Right lobe of liver (tissue), 6 donors: ENCODE measurements around the gene POLR1H. TPM values are rescaled to one million over a fixed set of nuclear protein-coding genes. Genes with fewer than 3 reads are reported as not detected.
A peak's percentile ranks its signal among the peaks of the same experiment; 100 is the strongest.

Experiments
- ATAC-seq, 4 donors: fragments of 200-7000 bp; cut with Tn5 transposase; one replicate each; pipeline ENCODE4 v1.9.1; 2020; ENCODE audit warnings: mild to moderate bottlenecking in 4 of 4, moderate library complexity in 4 of 4
- DNase-seq, 3 donors: peaks; one replicate each; pipeline ENCODE4 v3.0.0-alpha.2; 2020
- H3K27ac ChIP-seq, 3 donors: fragments of 200-600 bp; one replicate each; pipeline ENCODE4 v1.8.0; 2022
- H3K27me3 ChIP-seq, 2 donors: fragments of 200-600 bp; one replicate each; pipeline ENCODE4 v1.8.0; 2022
- H3K36me3 ChIP-seq, 4 donors: fragments of 200-600 bp; sonication (generic) in 1 of 4; one replicate each; pipeline versions ENCODE4 v1.5.1 to v1.8.0; 2017 to 2022; ENCODE audit warnings: control low read depth in 1 of 4
- H3K4me1 ChIP-seq, 4 donors: fragments of 200-600 bp; sonication (generic) in 1 of 4; one replicate each; pipeline versions ENCODE4 v1.5.1 to v1.8.0; 2017 to 2022; ENCODE audit warnings: control low read depth in 1 of 4
- H3K4me3 ChIP-seq, 3 donors: fragments of 200-600 bp; one replicate each; pipeline ENCODE4 v1.8.0; 2022
- H3K9me3 ChIP-seq, 4 donors: fragments of 200-600 bp; sonication (generic) in 1 of 4; one replicate each; pipeline versions ENCODE4 v1.5.1 to v1.8.0; 2017 to 2022; ENCODE audit warnings: control low read depth in 1 of 4
- POLR2A ChIP-seq: fragments of 450-650 bp; IDR thresholded peaks from one replicate; pipeline ENCODE4 v1.6.1; 2017; ENCODE audit warnings: antibody characterized with exemption, mild to moderate bottlenecking
- WGBS: methylation state at CpG from one replicate; pipeline ENCODE4 v1.1.6; 2018; ENCODE audit warnings: low coverage, low lambda C conversion rate; ENCODE audit not compliant: insufficient coverage; ENCODE audit errors: missing lambda C conversion rate; 5-methylcytosine and 5-hydroxymethylcytosine counted together
- intact Hi-C, 2 donors: fragments of 100-400 bp; cut with DNase I; formaldehyde crosslinking; loops; one replicate each; pipeline versions ENCODE4 v1.11.2 to v1.14.1; 2022
- total RNA-seq, 6 experiments: library from RNA; depleted of rRNA in 2 of 6; stranded (reverse); fragments of >200 nt in 2 of 6; fragmentation: NEBNext Ultra II Directional in 3 of 6; extraction: Animal tissue kit (Norgen Biotek cat#: 25700) in 3 of 6; gene quantifications; one replicate each; pipeline versions ENCODE4 v1.1.0 to v1.2.4, GENCODE V29; 2016 to 2023
- TF ChIP-seq, protein P1 (sequence below), 4 donors: fragments of 200-600 bp in 3 of 4; fragments of 450-650 bp in 1 of 4; IDR thresholded peaks; one replicate each; pipeline versions ENCODE4 v1.5.1 to v1.8.0; 2016 to 2022; ENCODE audit warnings: antibody characterized with exemption in 4 of 4, mild to moderate bottlenecking in 2 of 4
- donor health status: DM: no; HTN: yes; CAD: no.
- donor health status: DM: no; HTN: no; CAD: no.
- donor health status: DM: no; HTN: no; CAD: no.
- donor health status: DM: no; HTN: yes; CAD: no.
- donor health status: DM: no; HTN: yes; CAD: no.

Gene POLR1H
- total RNA-seq, 6 experiments from 2014 or later: 9.4 to 17.8 (median 11.2) TPM

- 31% methylated on average over 20 of the region's 68 CpGs for WGBS
- no peak overlapping the region for H3K27ac ChIP-seq
- no peaks in the 10 kb centered on the region for H3K9me3 ChIP-seq
- no peaks in the 10 kb centered on the region for H3K36me3 ChIP-seq
- peaks cover 0 to 29% (median 4%) of the 10 kb centered on the region in 4 donors for H3K4me1 ChIP-seq
- ATAC-seq (no peak), DNase-seq (peak in 2 of 3 donors; percentile 47 to 55)
- peaks cover 0 to 9% of the 10 kb centered on the region in 2 donors for H3K27me3 ChIP-seq
- H3K4me3 ChIP-seq: no peak overlapping the region
- no peak for TF ChIP-seq POLR2A
- TF ChIP-seq, protein P1, sequence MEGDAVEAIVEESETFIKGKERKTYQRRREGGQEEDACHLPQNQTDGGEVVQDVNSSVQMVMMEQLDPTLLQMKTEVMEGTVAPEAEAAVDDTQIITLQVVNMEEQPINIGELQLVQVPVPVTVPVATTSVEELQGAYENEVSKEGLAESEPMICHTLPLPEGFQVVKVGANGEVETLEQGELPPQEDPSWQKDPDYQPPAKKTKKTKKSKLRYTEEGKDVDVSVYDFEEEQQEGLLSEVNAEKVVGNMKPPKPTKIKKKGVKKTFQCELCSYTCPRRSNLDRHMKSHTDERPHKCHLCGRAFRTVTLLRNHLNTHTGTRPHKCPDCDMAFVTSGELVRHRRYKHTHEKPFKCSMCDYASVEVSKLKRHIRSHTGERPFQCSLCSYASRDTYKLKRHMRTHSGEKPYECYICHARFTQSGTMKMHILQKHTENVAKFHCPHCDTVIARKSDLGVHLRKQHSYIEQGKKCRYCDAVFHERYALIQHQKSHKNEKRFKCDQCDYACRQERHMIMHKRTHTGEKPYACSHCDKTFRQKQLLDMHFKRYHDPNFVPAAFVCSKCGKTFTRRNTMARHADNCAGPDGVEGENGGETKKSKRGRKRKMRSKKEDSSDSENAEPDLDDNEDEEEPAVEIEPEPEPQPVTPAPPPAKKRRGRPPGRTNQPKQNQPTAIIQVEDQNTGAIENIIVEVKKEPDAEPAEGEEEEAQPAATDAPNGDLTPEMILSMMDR (IDR thresholded peaks at IDR 0.05): no peak
- intact Hi-C loops: no loop called here
These were observed 10.2 kb downstream of the POLR1H start for GRCh38 chr6:30071081-30071818.

- WGBS: 23% methylated on average over 3 of the region's 3 CpGs
- Histone ChIP-seq H3K36me3 (no peaks in the 10 kb centered on the region), H3K4me1 (peaks cover 0 to 27% (median 4%) of the 10 kb centered on the region in 4 donors), H3K27ac (no peak overlapping the region), H3K27me3 (peaks cover 0 to 9% of the 10 kb centered on the region in 2 donors), H3K9me3 (no peaks in the 10 kb centered on the region), H3K4me3 (no peak overlapping the region)
- DNase-seq (no peak), ATAC-seq (no peak)
- intact Hi-C loops: no loop called here
- TF ChIP-seq POLR2A: no peak
- TF ChIP-seq, protein P1 (IDR thresholded peaks at IDR 0.05): no peak
These were observed 10.8 kb downstream of the POLR1H start for GRCh38 chr6:30071858-30072257.

GRCh38 chr6:30073489-30074235, 12.6 kb downstream of the POLR1H start:
- no peak for ATAC-seq
- intact Hi-C loops: no loop called here
- Histone ChIP-seq H3K27ac (no peak overlapping the region), H3K27me3 (peaks cover 0 to 9% of the 10 kb centered on the region in 2 donors), H3K9me3 (no peaks in the 10 kb centered on the region), H3K36me3 (no peaks in the 10 kb centered on the region), H3K4me3 (no peak overlapping the region), H3K4me1 (peaks cover 0 to 19% (median 0%) of the 10 kb centered on the region in 4 donors)
- no peak for DNase-seq
- TF ChIP-seq, protein P1 (IDR thresholded peaks at IDR 0.05): no peak
- TF ChIP-seq POLR2A: no peak
- 28% methylated on average over 6 of the region's 7 CpGs for WGBS

DNA sequence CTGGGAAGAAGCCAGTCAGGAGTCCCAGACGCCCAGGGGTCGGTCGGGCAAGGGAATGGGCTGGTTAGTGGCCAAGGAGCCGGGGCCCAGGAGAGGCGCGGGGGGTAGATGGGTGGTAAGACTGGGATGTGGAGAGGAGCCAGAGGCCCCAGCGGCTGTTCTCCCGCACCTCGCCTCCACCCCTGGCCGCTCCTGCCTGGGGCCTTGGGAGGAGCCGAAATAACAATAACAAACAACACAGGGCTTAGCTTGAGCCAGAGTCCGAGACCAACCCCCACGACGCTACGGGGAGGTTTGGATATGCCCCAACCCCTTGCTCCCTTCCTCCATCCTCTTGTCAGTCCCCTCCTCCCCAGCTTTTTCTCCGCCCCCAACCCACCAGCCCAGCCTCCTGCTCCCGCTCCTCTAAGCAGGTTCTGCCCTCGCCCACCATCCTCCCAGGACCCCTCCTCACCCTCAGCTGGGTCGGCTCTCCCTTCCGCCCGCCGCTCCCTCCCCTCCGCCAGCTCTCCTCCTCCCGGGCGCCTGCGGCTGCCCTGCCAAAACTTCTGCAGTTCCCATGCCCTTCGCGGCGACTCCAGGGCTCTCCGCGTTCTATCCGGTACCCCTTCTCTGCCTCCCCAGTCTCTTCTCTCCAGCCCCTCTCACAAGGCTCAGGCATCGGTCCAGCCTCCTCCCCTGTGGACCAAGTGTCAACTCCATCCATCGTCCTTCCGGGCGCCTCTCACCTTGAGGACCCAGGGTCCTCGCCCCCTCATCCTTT, 13.4 kb downstream of the POLR1H start:
- H3K27ac ChIP-seq: no peak overlapping the region
- peaks cover 0 to 19% (median 0%) of the 10 kb centered on the region in 4 donors for H3K4me1 ChIP-seq
- TF ChIP-seq POLR2A: no peak
- TF ChIP-seq, protein P1 (IDR thresholded peaks at IDR 0.05): no peak
- H3K27me3 ChIP-seq: peaks cover 0 to 9% of the 10 kb centered on the region in 2 donors
- H3K36me3 ChIP-seq: no peaks in the 10 kb centered on the region
- no peaks in the 10 kb centered on the region for H3K9me3 ChIP-seq
- no peak for DNase-seq
- H3K4me3 ChIP-seq: no peak overlapping the region
- no peak for ATAC-seq
- 3% methylated on average over 29 of the region's 37 CpGs for WGBS
- intact Hi-C loops: no loop called here
